Lower leg skin (tissue), 3 donors: ENCODE measurements around the gene CDC42SE2.

Source experiments
- POLR2A ChIP-seq, 2 donors: fragments of 450-650 bp; IDR thresholded peaks; one replicate each; pipeline ENCODE4 v1.6.1; 2016 to 2017; ENCODE audit warnings: antibody characterized with exemption in 2 of 2, mild to moderate bottlenecking in 1 of 2, moderate library complexity in 1 of 2
- TF ChIP-seq, protein P1 (sequence below), 3 donors: fragments of 450-650 bp; IDR thresholded peaks; one replicate each; pipeline ENCODE4 v1.5.1; 2016; ENCODE audit warnings: antibody characterized with exemption in 3 of 3, mild to moderate bottlenecking in 3 of 3, moderate library complexity in 2 of 3

DNA sequence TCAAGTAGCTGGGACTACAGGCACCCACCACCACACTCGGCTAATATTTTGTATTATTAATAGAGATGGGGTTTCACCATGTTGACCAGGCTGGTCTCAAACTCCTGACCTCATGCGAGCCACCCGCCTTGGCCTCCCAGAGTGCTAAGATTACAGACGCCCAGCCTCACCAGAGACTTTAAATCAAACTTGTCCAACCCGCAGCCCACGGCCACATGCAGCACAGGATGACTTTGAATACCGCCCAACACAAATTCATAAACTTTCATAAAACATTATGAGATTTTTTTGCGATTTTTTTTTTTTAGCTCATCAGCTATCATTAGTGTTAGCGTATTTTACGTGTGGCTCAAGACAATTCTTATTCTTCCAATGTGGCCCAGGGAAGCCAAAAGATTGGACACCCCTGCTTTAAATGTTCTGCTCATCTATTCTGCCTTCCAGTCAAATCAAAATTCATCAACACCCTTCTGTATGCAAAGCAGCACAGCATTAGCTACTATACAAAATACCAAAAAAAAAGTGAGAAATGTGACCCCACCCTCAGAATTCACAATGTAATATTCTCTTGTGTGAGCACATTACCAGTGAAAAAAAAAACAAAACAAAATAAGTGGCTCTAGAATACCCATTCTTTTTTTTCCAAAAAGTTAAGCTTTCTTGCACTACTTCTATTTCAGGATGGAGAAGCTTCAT lies 42.7 kb upstream of the CDC42SE2 start:
- TF ChIP-seq, protein P1, sequence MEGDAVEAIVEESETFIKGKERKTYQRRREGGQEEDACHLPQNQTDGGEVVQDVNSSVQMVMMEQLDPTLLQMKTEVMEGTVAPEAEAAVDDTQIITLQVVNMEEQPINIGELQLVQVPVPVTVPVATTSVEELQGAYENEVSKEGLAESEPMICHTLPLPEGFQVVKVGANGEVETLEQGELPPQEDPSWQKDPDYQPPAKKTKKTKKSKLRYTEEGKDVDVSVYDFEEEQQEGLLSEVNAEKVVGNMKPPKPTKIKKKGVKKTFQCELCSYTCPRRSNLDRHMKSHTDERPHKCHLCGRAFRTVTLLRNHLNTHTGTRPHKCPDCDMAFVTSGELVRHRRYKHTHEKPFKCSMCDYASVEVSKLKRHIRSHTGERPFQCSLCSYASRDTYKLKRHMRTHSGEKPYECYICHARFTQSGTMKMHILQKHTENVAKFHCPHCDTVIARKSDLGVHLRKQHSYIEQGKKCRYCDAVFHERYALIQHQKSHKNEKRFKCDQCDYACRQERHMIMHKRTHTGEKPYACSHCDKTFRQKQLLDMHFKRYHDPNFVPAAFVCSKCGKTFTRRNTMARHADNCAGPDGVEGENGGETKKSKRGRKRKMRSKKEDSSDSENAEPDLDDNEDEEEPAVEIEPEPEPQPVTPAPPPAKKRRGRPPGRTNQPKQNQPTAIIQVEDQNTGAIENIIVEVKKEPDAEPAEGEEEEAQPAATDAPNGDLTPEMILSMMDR (IDR thresholded peaks at IDR 0.05), result no peak
- no peak for TF ChIP-seq POLR2A (IDR thresholded peaks at IDR 0.05)
